GM23248 (cell line): ENCODE measurements around the gene MACF1. TPM values are rescaled to one million over a fixed set of nuclear protein-coding genes. Genes with fewer than 3 reads are reported as not detected.

Experiments
- DNase-seq: peaks from one replicate; pipeline ENCODE4 v3.0.0-alpha.2; 2015
- H2AFZ ChIP-seq: fragments of 200-600 bp; sonication (generic); 2 replicates; pipeline ENCODE4 v1.6.1; 2016; ENCODE audit warnings: antibody characterized with exemption
- H3F3A ChIP-seq: fragments of 200-600 bp; sonication (generic); 2 replicates; pipeline ENCODE4 v1.6.1; 2016; ENCODE audit warnings: mild to moderate bottlenecking, antibody characterized with exemption, mixed run types; ENCODE audit not compliant: insufficient read depth
- H3K27ac ChIP-seq: fragments of 200-600 bp; sonication (generic); 2 replicates; pipeline ENCODE4 v1.5.1; 2016; ENCODE audit warnings: mild to moderate bottlenecking
- H3K27me3 ChIP-seq: fragments of 200-600 bp; sonication (generic); replicated peaks from 2 replicates; pipeline ENCODE4 v1.6.1; 2016; ENCODE audit warnings: mild to moderate bottlenecking; ENCODE audit not compliant: insufficient read depth
- H3K36me3 ChIP-seq: fragments of 200-600 bp; sonication (generic); 2 replicates; pipeline ENCODE4 v1.6.1; 2016; ENCODE audit warnings: low read depth, mild to moderate bottlenecking
- H3K4me1 ChIP-seq: fragments of 200-600 bp; sonication (generic); 2 replicates; pipeline ENCODE4 v1.6.1; 2016; ENCODE audit warnings: mild to moderate bottlenecking; ENCODE audit not compliant: insufficient read depth
- H3K4me2 ChIP-seq: fragments of 200-600 bp; sonication (generic); one replicate; pipeline ENCODE4 v1.6.1; 2016; ENCODE audit warnings: mild to moderate bottlenecking; ENCODE audit not compliant: unreplicated experiment
- H3K4me3 ChIP-seq: fragments of 200-600 bp; sonication (generic); 2 replicates; pipeline ENCODE4 v1.5.1; 2016; ENCODE audit warnings: mild to moderate bottlenecking
- H3K79me2 ChIP-seq: fragments of 200-600 bp; sonication (generic); 2 replicates; pipeline ENCODE4 v1.6.1; 2016; ENCODE audit warnings: mild to moderate bottlenecking; ENCODE audit not compliant: insufficient read depth
- H3K9ac ChIP-seq: fragments of 200-600 bp; sonication (generic); 2 replicates; pipeline ENCODE4 v1.6.1; 2016; ENCODE audit warnings: mild to moderate bottlenecking
- H3K9me2 ChIP-seq: fragments of 200-600 bp; sonication (generic); 2 replicates; pipeline ENCODE4 v1.6.1; 2016; ENCODE audit warnings: mixed run types, mild to moderate bottlenecking, moderate library complexity; ENCODE audit not compliant: insufficient read depth
- H3K9me3 ChIP-seq: fragments of 200-600 bp; sonication (generic); one replicate; pipeline ENCODE4 v1.6.1; 2017; ENCODE audit warnings: low read depth
- H4K20me1 ChIP-seq: fragments of 200-600 bp; sonication (generic); 2 replicates; pipeline ENCODE4 v1.6.0; 2016; ENCODE audit not compliant: insufficient read depth
- EZH2 ChIP-seq: fragments of 200-600 bp; sonication (generic); IDR thresholded peaks from 2 replicates; pipeline ENCODE4 v1.6.1; 2018; ENCODE audit warnings: antibody characterized with exemption, mild to moderate bottlenecking; ENCODE audit not compliant: insufficient read depth, poor library complexity, severe bottlenecking
- EZH2phosphoT487 ChIP-seq: fragments of 200-600 bp; sonication (generic); IDR thresholded peaks from 2 replicates; pipeline ENCODE4 v1.6.1; 2018; ENCODE audit warnings: antibody characterized with exemption, moderate library complexity, mild to moderate bottlenecking, low read depth; ENCODE audit not compliant: insufficient read depth
- whole genome bisulfite sequencing, 2 experiments: methylation state at CpG; one replicate each; pipeline ENCODE4 v1.1.6; 2015 to 2017; ENCODE audit warnings: low lambda C conversion rate in 2 of 2, low coverage in 1 of 2; ENCODE audit errors: missing lambda C conversion rate in 2 of 2; 5-methylcytosine and 5-hydroxymethylcytosine counted together
- in situ Hi-C: fragments of 300-500 bp; cut with MboI; formaldehyde crosslinking; loops from 2 replicates; pipeline ENCODE4 v1.15.0; 2020
- polyA plus RNA-seq: library from polyadenylated mRNA; unstranded; fragments of >200 nt; fragmentation: Nextera tagmentation; extraction: Ambion mirVana; gene quantifications from 2 replicates; pipeline ENCODE4 v1.2.1, GENCODE V29; 2016
- total RNA-seq: library from RNA; depleted of rRNA; stranded (reverse); fragments of >200 nt; shearing (Covaris generic); gene quantifications from 2 replicates; pipeline ENCODE4 v1.2.3, GENCODE V29; 2014

Gene MACF1
- total and polyA plus RNA-seq, 2 experiments from 2014 or later = 55.1 to 177 TPM

DNA sequence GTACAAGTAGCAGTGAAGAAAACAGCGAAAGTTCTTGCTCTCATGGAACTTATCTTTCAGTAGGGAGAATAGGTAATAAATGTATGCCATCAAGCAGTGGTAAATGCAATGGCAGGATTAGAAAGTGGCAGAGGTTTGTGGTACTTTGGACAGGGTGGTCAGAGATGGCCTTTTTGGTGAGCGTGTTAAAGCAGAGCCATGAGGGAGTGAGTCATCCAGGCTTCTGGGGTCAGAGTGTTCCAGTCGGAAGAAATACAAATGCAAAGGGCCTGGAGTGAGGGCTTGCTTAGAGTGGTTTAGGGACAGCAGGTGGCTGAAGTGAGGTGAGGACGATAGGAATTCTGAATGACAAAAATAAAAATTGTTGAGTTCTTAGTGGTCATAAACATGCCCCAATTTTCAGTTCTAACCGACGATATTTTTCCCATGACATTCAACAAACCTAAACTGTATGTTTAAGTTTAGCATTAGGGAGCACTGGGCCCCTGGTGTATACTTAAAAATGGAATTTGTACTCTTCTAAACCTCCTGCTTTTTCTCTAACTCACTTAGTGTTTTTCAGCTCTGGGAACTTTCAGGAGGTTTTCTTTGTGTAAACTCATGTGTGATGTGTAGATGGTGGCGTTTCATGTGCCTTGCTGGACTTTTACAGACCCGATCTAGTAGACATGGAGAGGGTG lies 78.2 kb downstream of the MACF1 start:
- H3K27ac ChIP-seq = no peak overlapping the region
- peaks cover 42% of the 10 kb centered on the region for H3K36me3 ChIP-seq
- H3K79me2 ChIP-seq = peaks cover 46% of the 10 kb centered on the region
- H3F3A ChIP-seq = peaks cover under 1% of the 10 kb centered on the region; the same call in 1 of the 2 replicates
- H3K4me3 ChIP-seq = no peak overlapping the region
- H4K20me1 ChIP-seq = 0 out of 2 replicates have a peak, but pooled peaks cover 4% of the 10 kb centered on the region
- H3K27me3 ChIP-seq = no peaks in the 10 kb centered on the region
- H3K9ac ChIP-seq = no peak overlapping the region
- DNase-seq = no peak
- no peak overlapping the region for H2AFZ ChIP-seq
- TF ChIP-seq EZH2phosphoT487 (no peak), EZH2 (no peak)
- in situ Hi-C loops = no loop called here
- WGBS, 2 experiments = 88 to 89% methylated on average over 8 of the region's 8 CpGs
- no peaks in the 10 kb centered on the region for H3K9me2 ChIP-seq
- no peak overlapping the region for H3K4me2 ChIP-seq
- H3K4me1 ChIP-seq = no peaks in the 10 kb centered on the region
- H3K9me3 ChIP-seq = no peaks in the 10 kb centered on the region

DNA sequence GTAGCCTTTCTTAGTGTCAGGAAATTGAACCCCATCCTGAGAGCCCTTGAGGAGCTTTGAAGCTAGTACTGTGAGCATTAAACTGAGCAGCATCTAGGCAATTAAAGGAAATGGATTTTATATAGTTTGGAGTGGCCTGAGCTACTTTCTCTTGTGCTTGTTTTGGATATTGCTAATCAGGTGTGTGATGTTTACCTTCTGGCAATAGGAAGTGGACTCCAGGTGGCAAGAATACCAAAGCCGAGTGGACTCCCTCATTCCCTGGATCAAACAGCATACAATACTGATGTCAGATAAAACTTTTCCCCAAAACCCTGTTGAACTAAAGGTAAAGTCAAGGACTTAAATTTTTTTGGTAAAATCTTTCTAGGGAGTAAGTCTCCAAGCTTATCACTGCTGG lies 79.4 kb downstream of the MACF1 start:
- Histone ChIP-seq H3K79me2 (peaks cover 34% of the 10 kb centered on the region), H3K27me3 (no peaks in the 10 kb centered on the region), H3K4me2 (no peak overlapping the region), H3K36me3 (peaks cover 45% of the 10 kb centered on the region), H3F3A (peaks cover under 1% of the 10 kb centered on the region; the same call in 1 of the 2 replicates), H4K20me1 (no peaks in the 10 kb centered on the region), H3K4me1 (no peaks in the 10 kb centered on the region), H3K4me3 (no peak overlapping the region), H3K9me2 (no peaks in the 10 kb centered on the region), H3K9me3 (no peaks in the 10 kb centered on the region), H3K27ac (no peak overlapping the region), H2AFZ (no peak overlapping the region), H3K9ac (no peak overlapping the region)
- no peak for DNase-seq
- 97 to 100% methylated on average over 1 of the region's 1 CpG for WGBS, 2 experiments
- in situ Hi-C loops = no loop called here
- TF ChIP-seq EZH2phosphoT487 (no peak), EZH2 (no peak)

DNA sequence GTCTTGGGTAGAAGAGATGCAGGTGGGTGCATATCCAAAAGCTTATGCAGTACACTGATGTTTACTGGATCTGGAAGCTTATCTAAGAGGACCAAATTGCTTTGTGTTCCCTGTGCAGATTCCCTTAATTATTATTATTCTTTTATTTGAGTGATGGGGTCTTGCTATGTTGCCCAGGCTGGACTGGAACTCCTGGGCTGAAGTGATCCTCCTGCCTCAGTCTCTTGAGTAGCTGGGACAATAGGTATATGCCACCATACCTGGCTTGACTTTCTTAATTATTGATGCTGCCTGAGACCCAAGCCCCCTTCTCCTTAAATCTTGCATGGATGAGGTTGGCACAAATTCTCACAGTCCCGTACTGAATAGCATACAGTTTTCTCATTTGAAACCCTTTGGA lies 83.0 kb downstream of the MACF1 start:
- Histone ChIP-seq H3K79me2 (peaks cover 1% of the 10 kb centered on the region; the same call in 1 of the 2 replicates), H3K36me3 (peaks cover 54% of the 10 kb centered on the region), H3K4me2 (no peak overlapping the region), H4K20me1 (no peaks in the 10 kb centered on the region), H3K9ac (no peak overlapping the region), H3K27ac (no peak overlapping the region), H3F3A (peaks cover 6% of the 10 kb centered on the region), H3K9me2 (no peaks in the 10 kb centered on the region), H3K4me3 (no peak overlapping the region), H2AFZ (no peak overlapping the region), H3K27me3 (no peaks in the 10 kb centered on the region), H3K4me1 (no peaks in the 10 kb centered on the region), H3K9me3 (no peaks in the 10 kb centered on the region)
- WGBS, 2 experiments = 96 to 100% methylated on average over 1 of the region's 1 CpG
- in situ Hi-C loops = no loop called here
- TF ChIP-seq EZH2 (no peak), EZH2phosphoT487 (no peak)
- no peak for DNase-seq

DNA sequence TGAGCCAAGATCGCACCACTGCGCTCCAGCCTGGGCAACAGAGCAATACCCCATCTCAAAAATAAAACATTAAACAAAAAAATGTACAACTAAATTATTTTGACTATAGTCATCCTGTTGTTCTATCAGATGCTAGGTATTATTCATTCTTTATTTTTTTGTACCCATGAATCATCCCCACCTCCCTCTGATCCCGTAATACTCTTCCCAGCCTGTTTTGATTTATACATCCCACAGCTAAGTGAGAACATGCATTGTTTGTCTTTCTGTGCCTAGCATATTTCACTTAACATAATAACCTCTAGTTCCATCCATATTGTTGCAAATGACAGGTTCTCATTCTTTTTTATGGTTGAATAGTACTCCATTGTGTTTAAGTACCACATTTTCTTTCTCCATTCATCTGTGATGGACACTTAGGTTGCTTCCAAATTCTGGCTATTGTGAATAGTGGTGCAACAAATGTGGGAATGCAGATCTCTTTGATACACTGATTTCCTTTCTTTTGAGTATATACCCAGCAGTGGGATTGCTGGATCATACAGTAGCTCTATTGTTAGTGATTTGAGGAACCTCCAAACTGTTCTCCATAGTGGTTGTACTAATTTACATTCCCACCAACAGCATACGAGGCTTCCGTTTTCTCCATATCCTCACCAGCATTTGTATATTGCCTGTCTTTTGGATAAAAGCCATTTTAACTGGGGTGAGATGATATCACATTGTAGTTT lies 84.4 kb downstream of the MACF1 start:
- no peaks in the 10 kb centered on the region; the same call in 1 of the 2 replicates for H3K79me2 ChIP-seq
- DNase-seq = peak; percentile 60
- peaks cover 52% of the 10 kb centered on the region for H3K36me3 ChIP-seq
- H3K9me3 ChIP-seq = no peaks in the 10 kb centered on the region
- H3K4me1 ChIP-seq = peaks cover 13% of the 10 kb centered on the region
- no peak overlapping the region for H3K4me3 ChIP-seq
- H3K27me3 ChIP-seq = no peaks in the 10 kb centered on the region
- H4K20me1 ChIP-seq = no peaks in the 10 kb centered on the region
- 79% methylated on average over 5 of the region's 5 CpGs for whole genome bisulfite sequencing, 2 experiments
- no peak overlapping the region for H3K4me2 ChIP-seq
- in situ Hi-C loops = no loop called here
- no peak overlapping the region for H3K9ac ChIP-seq
- no peaks in the 10 kb centered on the region for H3K9me2 ChIP-seq
- H3F3A ChIP-seq = peaks cover 19% of the 10 kb centered on the region
- no peak for TF ChIP-seq EZH2
- TF ChIP-seq EZH2phosphoT487 = 0 out of 2 replicates have a peak, but pooled peaks have one; percentile 44
- no peak overlapping the region for H3K27ac ChIP-seq
- no peak overlapping the region for H2AFZ ChIP-seq
